ENCODE data around the gene MUC12.
"Not testable (repeated sequence)": the region's sequence is repeated elsewhere in the genome, so short reads cannot be mapped to it uniquely, and the experiment has no call there.

MUC12 gene

DNA sequence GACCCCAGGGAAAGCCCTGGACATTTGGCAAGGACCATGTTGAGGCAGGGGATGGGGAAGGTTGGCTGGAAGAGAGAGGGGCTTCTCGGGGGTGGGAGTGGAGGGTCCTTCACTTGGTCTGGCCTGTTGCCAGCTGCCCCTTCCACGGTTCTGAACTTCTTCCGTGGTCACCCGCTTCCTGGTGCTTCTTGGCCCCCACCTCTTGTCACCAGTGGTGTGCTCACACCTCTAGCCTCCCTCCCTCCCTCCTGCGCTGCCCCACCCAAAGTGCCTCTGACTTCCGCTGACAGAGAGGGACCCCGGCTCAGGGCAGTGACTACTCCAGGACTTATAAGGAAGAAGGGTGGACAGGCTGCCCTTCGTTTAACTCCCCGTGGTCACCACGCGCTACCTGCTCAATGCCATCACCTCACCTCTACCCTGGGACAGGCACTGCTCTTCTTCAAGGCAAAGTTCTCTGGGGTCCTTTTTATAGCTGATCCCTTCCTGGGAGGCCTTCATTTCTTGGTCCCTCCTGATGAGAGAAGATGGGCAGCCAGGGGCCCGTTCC is at the start of gene MUC12:
Gene MUC12, plus strand, starts transcription at position 500 of the 550 bp plus-strand sequence. CDS start 58 bp downstream, outside the sequence.
- no peak for DNase-seq

DNA sequence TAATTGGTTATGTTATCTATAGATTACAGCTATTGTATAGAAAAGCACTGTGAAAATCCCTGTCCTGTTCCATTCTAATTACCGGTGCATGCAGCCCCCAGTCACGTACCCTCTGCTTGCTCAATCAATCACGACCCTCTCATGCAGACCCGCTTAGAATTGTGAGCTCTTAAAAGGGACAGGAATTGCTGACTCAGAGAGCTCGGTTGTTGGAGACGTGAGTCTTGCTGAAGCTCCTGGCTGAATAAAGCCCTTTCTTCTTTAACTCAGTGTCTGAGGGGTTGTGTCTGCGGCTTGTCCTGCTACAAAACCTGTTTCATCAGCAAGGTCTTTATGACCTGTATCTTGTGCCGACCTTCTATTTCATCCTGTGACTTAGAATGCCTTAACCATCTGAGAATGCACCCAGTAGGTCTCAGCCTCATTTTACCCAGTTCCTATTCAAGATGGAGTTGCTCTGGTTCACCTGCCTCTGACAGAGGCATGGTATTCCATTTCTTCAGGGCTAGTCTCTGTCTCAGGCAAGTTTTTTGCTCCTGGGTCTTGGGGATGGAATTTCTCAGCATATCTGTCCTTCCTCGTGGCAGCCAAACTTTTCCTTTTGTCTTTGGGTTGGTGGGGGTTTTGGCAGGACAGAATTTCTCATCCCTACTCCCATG is 49.5 kb upstream of the MUC12 start:
- not testable (repeated sequence) for DNase-seq

GRCh38 chr7:100921039-100921438 is 48.3 kb upstream of the MUC12 start:
- DNase-seq: no peak

DNA sequence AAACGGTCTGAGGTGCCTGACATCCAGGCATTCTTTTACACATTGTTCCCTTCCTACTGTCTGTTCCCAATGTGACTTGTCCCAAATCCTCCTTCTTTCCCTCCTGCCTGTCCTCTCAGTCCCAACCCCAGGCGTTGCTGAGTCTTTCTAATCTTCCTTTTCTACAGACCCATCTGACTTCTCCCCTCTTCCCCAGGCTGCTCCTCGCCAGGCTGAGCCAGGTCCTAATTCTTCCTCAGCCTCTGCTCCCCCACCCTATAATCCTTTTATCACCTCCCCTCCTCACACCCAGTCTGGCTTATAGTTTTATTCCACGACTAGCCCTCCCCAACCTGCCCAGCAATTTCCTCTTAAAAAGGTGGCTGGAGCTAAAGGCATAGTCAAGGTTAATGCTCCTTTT is 45.7 kb upstream of the MUC12 start:
- DNase-seq: not testable (repeated sequence)

- DNase-seq: no peak
Observed at GRCh38 chr7:100929808-100930174, 39.6 kb upstream of the MUC12 start.

- no peak for DNase-seq
Observed at GRCh38 chr7:100933734-100934133, 35.6 kb upstream of the MUC12 start.

- DNase-seq: not testable (repeated sequence)
Observed at GRCh38 chr7:100935381-100935780, 34.0 kb upstream of the MUC12 start.

DNA sequence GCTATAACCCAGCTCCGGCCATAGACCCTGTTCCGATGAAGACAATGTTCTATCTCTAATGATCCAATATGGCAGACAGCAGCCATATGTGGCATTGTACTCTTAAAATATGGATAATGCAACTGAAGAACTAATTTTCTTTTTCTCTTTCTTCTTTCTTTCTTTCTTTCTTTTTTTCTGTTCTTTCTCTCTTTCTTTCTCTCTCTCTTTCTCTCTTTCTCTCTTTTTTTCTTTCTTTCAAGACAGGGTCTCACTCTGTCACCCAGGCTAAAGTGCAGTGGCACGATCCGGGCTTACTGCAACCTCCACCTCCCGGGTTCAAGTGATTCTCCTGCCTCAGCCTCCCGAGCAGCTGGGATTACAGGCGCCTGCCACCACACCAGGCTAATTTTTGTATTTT is 33.2 kb upstream of the MUC12 start:
- not testable (repeated sequence) for DNase-seq

- DNase-seq: no peak
Observed at GRCh38 chr7:100942045-100942774, 27.2 kb upstream of the MUC12 start.

GRCh38 chr7:100943693-100944092 is 25.7 kb upstream of the MUC12 start:
- DNase-seq: no peak

DNA sequence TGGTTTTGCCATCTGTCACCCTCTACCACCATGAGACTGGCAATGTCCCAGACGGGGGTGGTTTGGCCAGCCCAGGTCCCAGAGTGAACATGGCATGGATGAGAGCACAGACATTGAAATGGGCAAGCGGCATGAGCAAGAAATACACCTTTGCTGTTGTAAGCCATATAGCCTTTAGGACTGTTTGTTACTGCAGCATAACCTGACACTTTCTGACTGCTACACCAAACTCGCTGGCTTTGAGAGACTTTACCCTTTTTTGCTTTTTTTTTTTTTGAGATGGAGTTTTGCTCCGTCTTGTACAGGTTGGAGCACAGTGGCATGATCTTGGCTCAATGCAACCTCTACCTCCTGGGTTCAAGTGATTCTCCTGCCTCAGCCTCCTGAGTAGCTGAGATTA is 25.2 kb upstream of the MUC12 start:
- DNase-seq: no peak

GRCh38 chr7:100946111-100946510 is 23.3 kb upstream of the MUC12 start:
- DNase-seq: no peak

GRCh38 chr7:100946766-100947365 is 22.5 kb upstream of the MUC12 start:
- DNase-seq: no peak

- DNase-seq: no peak
Observed at GRCh38 chr7:100947792-100948191, 21.6 kb upstream of the MUC12 start.

GRCh38 chr7:100949227-100949932 is 20.0 kb upstream of the MUC12 start, which contains the start of gene MUC3A:
Gene MUC3A (plus strand): TSS chr7:100949534. CDS start chr7:100949625, 91 bp downstream.
- DNase-seq: no peak

DNA sequence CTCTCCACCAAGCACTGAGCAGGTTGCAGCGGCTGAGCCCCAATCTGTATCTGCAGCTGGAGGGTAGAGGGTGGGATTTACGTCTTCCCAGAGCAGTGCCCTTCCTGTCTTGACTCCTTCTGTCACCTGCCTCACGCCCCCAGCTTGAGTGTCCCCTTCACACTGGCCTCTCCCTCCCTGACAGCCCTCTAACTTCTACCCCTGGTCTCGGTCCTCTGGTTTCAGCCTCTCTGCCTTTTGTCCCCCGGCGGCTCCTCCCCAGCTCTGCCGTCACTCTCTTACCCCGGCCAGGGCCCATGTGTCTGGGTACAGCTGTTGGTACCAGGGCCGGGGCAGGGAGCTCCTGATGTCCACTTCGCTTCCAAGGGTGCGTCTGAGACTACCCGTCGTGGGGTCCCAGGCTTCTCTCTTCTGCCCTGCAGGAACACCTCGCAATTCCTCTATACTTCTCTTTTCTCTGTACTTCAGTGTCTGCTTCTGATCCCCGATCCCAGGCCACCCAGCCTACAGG is 19.4 kb upstream of the MUC12 start:
- no peak for DNase-seq

DNA sequence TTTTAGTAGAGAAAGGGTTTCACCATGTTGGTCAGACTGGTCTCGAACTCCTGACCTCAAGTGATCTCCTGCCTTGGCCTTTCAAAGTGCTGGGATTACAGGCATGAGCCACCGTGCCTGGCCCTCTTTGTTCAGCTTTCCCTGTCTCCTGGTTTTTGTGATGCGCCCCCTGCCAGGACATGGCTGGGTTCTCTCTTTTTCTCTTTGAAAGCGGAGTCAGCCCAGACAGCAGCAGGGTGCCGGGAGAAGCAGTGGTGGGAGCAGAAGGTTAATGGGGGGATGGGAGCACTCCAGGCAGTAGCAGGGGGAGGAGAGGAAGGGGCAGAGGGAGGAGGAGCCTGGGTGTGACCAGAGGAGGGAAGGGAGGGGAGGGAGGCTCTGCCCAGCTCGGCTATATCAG is 18.2 kb upstream of the MUC12 start:
- DNase-seq: no peak

GRCh38 chr7:100951888-100952560 is 17.3 kb upstream of the MUC12 start:
- DNase-seq: no peak

DNA sequence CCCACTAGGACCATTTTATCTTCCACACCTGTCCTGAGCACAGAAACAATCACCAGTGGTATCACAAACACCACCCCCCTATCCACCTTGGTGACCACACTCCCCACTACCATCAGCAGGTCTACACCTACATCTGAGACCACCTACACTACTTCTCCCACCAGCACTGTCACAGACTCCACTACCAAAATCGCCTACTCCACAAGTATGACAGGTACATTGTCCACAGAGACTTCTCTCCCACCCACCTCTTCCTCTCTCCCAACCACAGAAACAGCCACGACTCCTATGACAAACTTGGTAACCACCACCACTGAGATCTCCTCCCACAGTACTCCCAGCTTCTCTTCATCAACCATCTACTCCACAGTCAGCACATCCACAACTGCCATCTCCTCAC is 16.7 kb upstream of the MUC12 start:
- no peak for DNase-seq

DNA sequence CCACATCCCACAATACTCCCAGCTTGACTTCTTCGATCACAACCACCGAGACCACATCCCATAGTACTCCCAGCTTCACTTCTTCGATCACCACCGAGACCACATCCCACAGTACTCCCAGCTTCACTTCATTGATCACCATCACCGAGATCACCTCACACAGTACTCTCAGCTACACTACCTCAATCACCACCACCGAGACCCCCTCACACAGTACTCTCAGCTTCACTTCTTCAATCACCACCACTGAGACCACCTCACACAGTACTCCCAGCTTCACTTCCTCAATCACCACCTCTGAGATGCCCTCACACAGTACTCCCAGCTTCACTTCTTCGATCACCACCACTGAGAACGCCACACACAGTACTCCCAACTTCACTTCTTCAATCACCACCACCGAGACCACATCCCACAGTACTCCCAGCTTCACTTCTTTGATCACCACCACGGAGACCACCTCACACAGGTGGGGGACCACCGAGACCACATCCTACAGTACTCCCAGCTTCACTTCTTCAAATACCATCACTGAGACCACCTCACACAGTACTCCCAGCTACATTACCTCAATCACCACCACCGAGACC is 11.4 kb upstream of the MUC12 start:
- no peak for DNase-seq

- DNase-seq: no peak
Observed at GRCh38 chr7:100959894-100960293, 9.5 kb upstream of the MUC12 start.

- DNase-seq: no peak
Observed at GRCh38 chr7:100962537-100962936, 6.8 kb upstream of the MUC12 start.

Data from NCI-H446 treated with DMSO at 0.1 percent for 48 hours (cell line).